Naive thymus-derived CD4-positive, alpha-beta T cell (primary cell): ENCODE data around the gene ATP13A3. TPM values are rescaled to one million over a fixed set of nuclear protein-coding genes. Genes with fewer than 3 reads are reported as not detected.
A peak's percentile ranks its signal among the peaks of the same experiment; 100 is the strongest.
"Not testable (repeated sequence)": the region's sequence is repeated elsewhere in the genome, so short reads cannot be mapped to it uniquely, and the experiment has no call there.

Experiments
- ATAC-seq: fragments of 150-1000 bp; cut with Tn5 transposase; 2 replicates; pipeline ENCODE4 v1.10.0; 2021; ENCODE audit warnings: mild to moderate bottlenecking, moderate library complexity
- CTCF ChIA-PET: fragments of 350-600 bp; sonication (Branson Sonifier 250); formaldehyde crosslinking; loops from one replicate; lab custom pipeline; 2021; ENCODE audit warnings: antibody characterized with exemption; lab: Charles Lee
- POLR2A ChIA-PET: fragments of 350-600 bp; sonication (Branson Sonifier 250); formaldehyde crosslinking; loops from one replicate; lab custom pipeline; 2021; ENCODE audit warnings: antibody characterized with exemption, inconsistent platforms; lab: Charles Lee
- DNase-seq, 9 donors: peaks; one replicate each; pipeline versions ENCODE4 v3.0.0 to v3.0.0-alpha.2; 2020 to 2022; ENCODE audit warnings: mixed read lengths in 1 of 9
- H3K27ac ChIP-seq: one replicate; pipeline ENCODE4 v1.7.0; 2013; ENCODE audit warnings: mild to moderate bottlenecking, low read depth, low read length, moderate library complexity
- H3K27me3 ChIP-seq, 2 donors: one replicate each; pipeline ENCODE4 v1.7.0; 2013; ENCODE audit warnings: low read length in 2 of 2, mild to moderate bottlenecking in 2 of 2, moderate library complexity in 2 of 2; ENCODE audit not compliant: control insufficient read depth in 2 of 2, insufficient read depth in 2 of 2
- H3K36me3 ChIP-seq, 3 experiments: 1 replicate in 2 of 3; 2 replicates in 1 of 3; pipeline ENCODE4 v1.7.0; 2013; ENCODE audit warnings: low read length in 3 of 3, mild to moderate bottlenecking in 3 of 3, moderate library complexity in 1 of 3; ENCODE audit not compliant: insufficient read depth in 3 of 3, control insufficient read depth in 2 of 3
- H3K4me1 ChIP-seq, 2 donors: one replicate each; pipeline ENCODE4 v1.7.0; 2013; ENCODE audit warnings: low read length in 2 of 2, mild to moderate bottlenecking in 2 of 2, moderate library complexity in 1 of 2; ENCODE audit not compliant: control insufficient read depth in 2 of 2, insufficient read depth in 2 of 2
- H3K4me3 ChIP-seq: 2 replicates; pipeline ENCODE4 v1.7.0; 2013; ENCODE audit warnings: mild to moderate bottlenecking, low read length
- H3K9me3 ChIP-seq, 3 experiments: 1 replicate in 2 of 3; 2 replicates in 1 of 3; pipeline ENCODE4 v1.7.0; 2013; ENCODE audit warnings: low read length in 3 of 3; ENCODE audit not compliant: control insufficient read depth in 2 of 3
- H3K27ac Mint-ChIP-seq, 9 donors: one replicate each; pipeline ENCODE4 v1.8.0; 2020 to 2022; ENCODE audit warnings: mixed read lengths in 9 of 9, mild to moderate bottlenecking in 8 of 9, moderate library complexity in 5 of 9, inconsistent platforms in 2 of 9
- H3K27me3 Mint-ChIP-seq, 5 donors: one replicate each; pipeline ENCODE4 v1.8.0; 2021 to 2022; ENCODE audit warnings: mixed read lengths in 5 of 5, mild to moderate bottlenecking in 1 of 5
- H3K36me3 Mint-ChIP-seq, 5 donors: one replicate each; pipeline ENCODE4 v1.8.0; 2020 to 2022; ENCODE audit warnings: mixed read lengths in 5 of 5, mild to moderate bottlenecking in 3 of 5, inconsistent platforms in 1 of 5
- H3K4me1 Mint-ChIP-seq, 7 donors: one replicate each; pipeline ENCODE4 v1.8.0; 2020 to 2022; ENCODE audit warnings: mixed read lengths in 7 of 7, mild to moderate bottlenecking in 3 of 7, inconsistent platforms in 1 of 7
- H3K4me3 Mint-ChIP-seq, 10 donors: one replicate each; pipeline ENCODE4 v1.8.0; 2020 to 2022; ENCODE audit warnings: mild to moderate bottlenecking in 10 of 10, mixed read lengths in 10 of 10, moderate library complexity in 6 of 10, inconsistent platforms in 2 of 10
- H3K9me3 Mint-ChIP-seq, 11 donors: one replicate each; pipeline ENCODE4 v1.8.0; 2020 to 2022; ENCODE audit warnings: mixed read lengths in 11 of 11, mild to moderate bottlenecking in 4 of 11, inconsistent platforms in 1 of 11, moderate library complexity in 1 of 11
- intact Hi-C, 2 donors: fragments of 100-400 bp; cut with micrococcal nuclease; formaldehyde crosslinking; loops; one replicate each; pipeline ENCODE4 v1.15.1; 2023
- polyA plus RNA-seq, 2 donors: library from polyadenylated mRNA; unstranded; fragments of 300-500 nt; fragmentation: Illumina TruSeq; gene quantifications; one replicate each; pipeline ENCODE4 v1.2.3, GENCODE V29; 2021
- total RNA-seq, 6 experiments: library from RNA in 5 of 6; stranded (reverse) in 5 of 6; gene quantifications; 1 replicate in 5 of 6; 2 replicates in 1 of 6; pipeline ENCODE4 v1.2.3 and lab custom pipeline; 2021 to 2026

The ATP13A3 gene
- total and polyA plus RNA-seq, 7 experiments from 2014 or later: 4.6 to 81.8 (median 46.7) TPM

GRCh38 chr3:194522579-194523046 is 35.8 kb upstream of the ATP13A3 start:
- CTCF ChIA-PET: interaction anchor here (1.2 kb wide), 1 partner anchor 53 kb away, joined by 3 read pairs; no protein-coding TSS in a partner anchor
- Mint-ChIP-seq H3K4me1 (peaks cover 0 to 17% (median 6%) of the 10 kb centered on the region in 7 donors), H3K27me3 (peaks cover 0 to 6% (median 0%) of the 10 kb centered on the region in 5 donors), H3K4me3 (no peak overlapping the region), H3K36me3 (peaks cover 0 to 22% (median 0%) of the 10 kb centered on the region in 5 donors), H3K27ac (no peak overlapping the region), H3K9me3 (peaks cover 0 to 13% (median 0%) of the 10 kb centered on the region in 11 donors)
- Histone ChIP-seq H3K4me1 (no peaks in the 10 kb centered on the region), H3K4me3 (no peak overlapping the region), H3K27me3 (no peaks in the 10 kb centered on the region), H3K36me3 (no peaks in the 10 kb centered on the region), H3K27ac (no peak overlapping the region), H3K9me3 (no peaks in the 10 kb centered on the region)
- POLR2A ChIA-PET: interaction anchor here (0.6 kb wide), 1 partner anchor 126 kb away, joined by 4 read pairs; no protein-coding TSS in a partner anchor
- intact Hi-C loops: no loop called here
- DNase-seq (no peak), ATAC-seq (no peak)

GRCh38 chr3:194521510-194522260 is 34.9 kb upstream of the ATP13A3 start:
- Histone ChIP-seq H3K4me1 (no peaks in the 10 kb centered on the region), H3K4me3 (no peak overlapping the region), H3K27ac (no peak overlapping the region), H3K9me3 (no peaks in the 10 kb centered on the region), H3K27me3 (no peaks in the 10 kb centered on the region), H3K36me3 (no peaks in the 10 kb centered on the region)
- Mint-ChIP-seq H3K4me3 (no peak overlapping the region), H3K9me3 (peaks cover 0 to 13% (median 0%) of the 10 kb centered on the region in 11 donors), H3K4me1 (peaks cover 0 to 17% (median 6%) of the 10 kb centered on the region in 7 donors), H3K36me3 (peaks cover 0 to 22% (median 0%) of the 10 kb centered on the region in 5 donors), H3K27me3 (peaks cover 0 to 1% (median 0%) of the 10 kb centered on the region in 5 donors), H3K27ac (no peak overlapping the region)
- intact Hi-C loops: no loop called here
- ATAC-seq (no peak), DNase-seq (no peak)
- ChIA-PET CTCF (interaction anchor here (1.2 kb wide), 1 partner anchor 52 kb away, joined by 3 read pairs; no protein-coding TSS in a partner anchor), POLR2A (interaction anchor here (0.6 kb wide), 1 partner anchor 125 kb away, joined by 4 read pairs; no protein-coding TSS in a partner anchor)

- H3K4me3 ChIP-seq, CTCF ChIA-PET, H3K9me3 ChIP-seq, H3K27ac ChIP-seq, ATAC-seq, H3K27me3 Mint-ChIP-seq, H3K27me3 ChIP-seq, H3K36me3 ChIP-seq, H3K4me1 ChIP-seq, POLR2A ChIA-PET: not testable (repeated sequence)
- Mint-ChIP-seq H3K4me3 (peak overlapping the region in 1 of 10 donors; percentile 33), H3K36me3 (peaks cover 0 to 20% (median 0%) of the 10 kb centered on the region in 5 donors), H3K4me1 (peaks cover 0 to 17% (median 4%) of the 10 kb centered on the region in 7 donors), H3K27ac (peak overlapping the region in 1 of 9 donors; percentile 66), H3K9me3 (peaks cover 0 to 13% (median 0%) of the 10 kb centered on the region in 11 donors)
- intact Hi-C loops: loop anchor here in 1 of 2 donors (1.0 kb wide), 1 partner anchor 48 kb away; no protein-coding TSS in a partner anchor
- peak in 2 of 9 donors; percentile 4 to 69 for DNase-seq
Measured at GRCh38 chr3:194520682-194521162, 33.9 kb upstream of the ATP13A3 start.

GRCh38 chr3:194520201-194520600 is 33.4 kb upstream of the ATP13A3 start:
- H3K27me3 Mint-ChIP-seq, DNase-seq, H3K4me3 ChIP-seq, POLR2A ChIA-PET, H3K27me3 ChIP-seq, H3K4me3 Mint-ChIP-seq, ATAC-seq, H3K9me3 ChIP-seq, H3K36me3 ChIP-seq, CTCF ChIA-PET, H3K27ac ChIP-seq, H3K4me1 ChIP-seq: not testable (repeated sequence)
- peaks cover 0 to 20% (median 0%) of the 10 kb centered on the region in 5 donors for H3K36me3 Mint-ChIP-seq
- intact Hi-C loops: loop anchor here in 1 of 2 donors (1.0 kb wide), 1 partner anchor 48 kb away; no protein-coding TSS in a partner anchor
- peaks cover 0 to 13% (median 0%) of the 10 kb centered on the region in 11 donors for H3K9me3 Mint-ChIP-seq
- H3K4me1 Mint-ChIP-seq: peaks cover 0 to 17% (median 4%) of the 10 kb centered on the region in 7 donors
- peak overlapping the region in 1 of 9 donors; percentile 49 for H3K27ac Mint-ChIP-seq

- intact Hi-C loops: no loop called here
- Histone ChIP-seq H3K9me3 (no peaks in the 10 kb centered on the region), H3K36me3 (no peaks in the 10 kb centered on the region), H3K27ac (no peak overlapping the region), H3K4me3 (no peak overlapping the region), H3K4me1 (no peaks in the 10 kb centered on the region), H3K27me3 (no peaks in the 10 kb centered on the region)
- Mint-ChIP-seq H3K4me3 (no peak overlapping the region), H3K36me3 (peaks cover 0 to 20% (median 0%) of the 10 kb centered on the region in 5 donors), H3K9me3 (peaks cover 0 to 13% (median 0%) of the 10 kb centered on the region in 11 donors), H3K27ac (no peak overlapping the region), H3K27me3 (peaks cover 0 to 4% (median 0%) of the 10 kb centered on the region in 5 donors), H3K4me1 (peaks cover 0 to 17% (median 4%) of the 10 kb centered on the region in 7 donors)
- ChIA-PET POLR2A (no interaction called here), CTCF (no interaction called here)
- no peak for DNase-seq
- no peak for ATAC-seq
Measured at GRCh38 chr3:194518652-194519051, 31.9 kb upstream of the ATP13A3 start.

- Histone ChIP-seq H3K27ac (no peak overlapping the region), H3K4me3 (no peak overlapping the region), H3K9me3 (no peaks in the 10 kb centered on the region), H3K4me1 (no peaks in the 10 kb centered on the region), H3K27me3 (no peaks in the 10 kb centered on the region), H3K36me3 (no peaks in the 10 kb centered on the region)
- CTCF ChIA-PET: no interaction called here
- intact Hi-C loops: no loop called here
- no peak for ATAC-seq
- Mint-ChIP-seq H3K27ac (no peak overlapping the region), H3K36me3 (peaks cover 0 to 20% (median 0%) of the 10 kb centered on the region in 5 donors), H3K4me1 (peaks cover 0 to 17% (median 4%) of the 10 kb centered on the region in 7 donors), H3K4me3 (no peak overlapping the region), H3K27me3 (peaks cover 0 to 4% (median 0%) of the 10 kb centered on the region in 5 donors), H3K9me3 (peaks cover 0 to 10% (median 0%) of the 10 kb centered on the region in 11 donors)
- no peak for DNase-seq
- POLR2A ChIA-PET: no interaction called here
Measured at GRCh38 chr3:194517333-194517732, 30.5 kb upstream of the ATP13A3 start.
